HCT116 (cell line): ENCODE data around the gene ARVCF. TPM values are rescaled to one million over a fixed set of nuclear protein-coding genes. Genes with fewer than 3 reads are reported as not detected.

ENCODE experiments used
- ATAC-seq: fragments of 200-7000 bp; cut with Tn5 transposase; 2 replicates; pipeline ENCODE4 v1.9.1; 2020; ENCODE audit warnings: mild to moderate bottlenecking, moderate library complexity
- BruUV-seq: library from RNA; stranded (reverse); fragments of 400-500 nt; replicated peaks from 2 replicates; lab custom pipeline; 2021; lab: Mats Ljungman, UMichigan
- CTCF ChIA-PET: fragments of 300-600 bp; sonication (Branson Sonifier 250); formaldehyde crosslinking; loops from one replicate; lab custom pipeline; 2021; ENCODE audit warnings: antibody characterized with exemption; lab: Charles Lee
- POLR2A ChIA-PET: fragments of 300-600, 350-600 bp; sonication (Branson Sonifier 250); formaldehyde crosslinking; loops from one replicate; lab custom pipeline; 2021; ENCODE audit warnings: antibody characterized with exemption; lab: Charles Lee
- RAD21 ChIA-PET, 2 experiments: fragments of 300-600 bp; sonication (Branson Sonifier 250); formaldehyde crosslinking; loops; one replicate each; lab custom pipeline; 2023; ENCODE audit warnings: low total read pairs in 2 of 2; ENCODE audit not compliant: uncharacterized antibody in 2 of 2, unreplicated experiment in 2 of 2, low non-redundant PET in 1 of 2; lab: Charles Lee
- DNase-seq: peaks from one replicate; pipeline ENCODE4 v3.0.0-alpha.2; 2010; ENCODE audit warnings: low read depth, low spot score
- H2AFZ ChIP-seq: fragments of 200-600 bp; shearing (Covaris generic), sonication (generic); 2 replicates; pipeline ENCODE4 v1.6.1; 2017; ENCODE audit warnings: low read depth, mixed run types, mixed read lengths, antibody characterized with exemption, low read length; ENCODE audit not compliant: poor library complexity, severe bottlenecking
- H3K27ac ChIP-seq: 2 replicates; pipeline ENCODE4 v1.5.1; 2012; ENCODE audit warnings: low read depth, low read length
- H3K27me3 ChIP-seq: fragments of 200-600 bp; sonication (generic); 2 replicates; pipeline ENCODE4 v1.6.1; 2016; ENCODE audit warnings: mixed run types, low read length, mixed read lengths; ENCODE audit not compliant: insufficient read depth
- H3K36me3 ChIP-seq, 2 experiments: fragments of 200-500 bp in 1 of 2; fragments of 200-600 bp in 1 of 2; sonication (Bioruptor generic) in 1 of 2; sonication (generic) in 1 of 2; 2 replicates each; pipeline versions ENCODE4 v1.5.1 to v1.6.1; 2014 to 2016; ENCODE audit warnings: low read length in 2 of 2, inconsistent platforms in 1 of 2, mixed read lengths in 1 of 2, mixed run types in 1 of 2; ENCODE audit not compliant: insufficient read depth in 2 of 2, control insufficient read depth in 1 of 2
- H3K4me1 ChIP-seq, 2 experiments: fragments of 200-600 bp in 1 of 2; sonication (generic) in 1 of 2; 2 replicates each; pipeline versions ENCODE4 v1.5.1 to v1.6.1; 2012 to 2017; ENCODE audit warnings: low read length in 2 of 2, inconsistent platforms in 1 of 2, mild to moderate bottlenecking in 1 of 2, mixed read lengths in 1 of 2, mixed run types in 1 of 2, moderate library complexity in 1 of 2; ENCODE audit not compliant: insufficient read depth in 2 of 2, control insufficient read depth in 1 of 2
- H3K4me2 ChIP-seq: fragments of 200-600 bp; sonication (generic); 2 replicates; pipeline ENCODE4 v1.6.1; 2017; ENCODE audit warnings: mixed run types, low read length, mixed read lengths
- H3K4me3 ChIP-seq, 2 experiments: fragments of 200-600 bp in 1 of 2; sonication (generic) in 1 of 2; replicated peaks in 1 of 2; 2 replicates each; pipeline ENCODE4 v1.5.1; 2011 to 2016; ENCODE audit warnings: low read length in 2 of 2, control low read depth in 1 of 2, low read depth in 1 of 2, mild to moderate bottlenecking in 1 of 2, mixed read lengths in 1 of 2, mixed run types in 1 of 2
- H3K79me2 ChIP-seq: fragments of 200-600 bp; sonication (generic); 2 replicates; pipeline ENCODE4 v1.6.1; 2017; ENCODE audit warnings: mild to moderate bottlenecking, mixed run types, low read length, moderate library complexity, mixed read lengths; ENCODE audit not compliant: insufficient read depth
- H3K9ac ChIP-seq: fragments of 200-600 bp; sonication (generic); 2 replicates; pipeline ENCODE4 v1.6.1; 2016; ENCODE audit warnings: low read length, mixed read lengths
- H3K9me2 ChIP-seq: fragments of 200-600 bp; sonication (generic), shearing (Covaris generic); 2 replicates; pipeline ENCODE4 v1.6.1; 2017; ENCODE audit warnings: mixed run types, mild to moderate bottlenecking, moderate library complexity; ENCODE audit not compliant: insufficient read depth
- H3K9me3 ChIP-seq, 2 experiments: fragments of 200-500 bp in 1 of 2; fragments of 200-600 bp in 1 of 2; sonication (Bioruptor generic) in 1 of 2; sonication (generic) in 1 of 2; 2 replicates each; pipeline ENCODE4 v1.6.1; 2014 to 2017; ENCODE audit warnings: low read length in 2 of 2, mixed read lengths in 2 of 2, inconsistent platforms in 1 of 2, low read depth in 1 of 2, mild to moderate bottlenecking in 1 of 2, mixed run types in 1 of 2, moderate library complexity in 1 of 2; ENCODE audit not compliant: control insufficient read depth in 1 of 2, insufficient read depth in 1 of 2
- H4K20me1 ChIP-seq: fragments of 200-600 bp; sonication (generic), shearing (Covaris generic); 2 replicates; pipeline ENCODE4 v1.6.1; 2017; ENCODE audit warnings: mixed run types, mild to moderate bottlenecking, moderate library complexity; ENCODE audit not compliant: insufficient read depth
- CBX3 ChIP-seq: IDR thresholded peaks from 2 replicates; pipeline ENCODE4 v1.6.1; 2012; ENCODE audit warnings: low read depth
- CTCF ChIP-seq, 3 experiments: fragments of 200-600 bp in 1 of 3; sonication (generic) in 1 of 3; IDR thresholded peaks in 2 of 3; conservative IDR thresholded peaks in 1 of 3; 2 replicates each; pipeline ENCODE4 v1.5.1; 2012 to 2017; ENCODE audit warnings: low read depth in 2 of 3, low read length in 2 of 3, antibody characterized with exemption in 1 of 3, borderline replicate concordance in 1 of 3, control low read depth in 1 of 3, mild to moderate bottlenecking in 1 of 3, mixed read lengths in 1 of 3, mixed run types in 1 of 3, moderate library complexity in 1 of 3; ENCODE audit not compliant: insufficient read depth in 1 of 3
- ELF1 ChIP-seq: IDR thresholded peaks from 2 replicates; pipeline ENCODE4 v1.6.1; 2012; ENCODE audit warnings: low read depth, borderline replicate concordance
- EZH2phosphoT487 ChIP-seq: fragments of 200-600 bp; IDR thresholded peaks from 2 replicates; pipeline ENCODE4 v1.6.1; 2018; ENCODE audit warnings: antibody characterized with exemption, borderline replicate concordance
- FOSL1 ChIP-seq: IDR thresholded peaks from 2 replicates; pipeline ENCODE4 v1.6.1; 2012; ENCODE audit warnings: low read depth
- JUND ChIP-seq: IDR thresholded peaks from 2 replicates; pipeline ENCODE4 v1.6.1; 2012
- MAX ChIP-seq: IDR thresholded peaks from 2 replicates; pipeline ENCODE4 v1.6.1; 2012
- POLR2A ChIP-seq: IDR thresholded peaks from 2 replicates; pipeline ENCODE4 v1.7.0; 2011; ENCODE audit warnings: borderline replicate concordance; ENCODE audit not compliant: insufficient read depth, insufficient read length; ENCODE audit errors: extremely low read depth
- RAD21 ChIP-seq: IDR thresholded peaks from 2 replicates; pipeline ENCODE4 v1.6.1; 2012; ENCODE audit warnings: low read depth, mild to moderate bottlenecking
- REST ChIP-seq: IDR thresholded peaks from 2 replicates; pipeline ENCODE4 v1.6.1; 2012; ENCODE audit warnings: low read depth
- SIN3A ChIP-seq: IDR thresholded peaks from 2 replicates; pipeline ENCODE4 v1.6.1; 2012; ENCODE audit warnings: low read depth
- SP1 ChIP-seq: IDR thresholded peaks from 2 replicates; pipeline ENCODE4 v1.6.1; 2012; ENCODE audit warnings: low read depth
- SRF ChIP-seq: IDR thresholded peaks from 2 replicates; pipeline ENCODE4 v1.6.1; 2012; ENCODE audit warnings: low read depth
- TCF7L2 ChIP-seq: IDR thresholded peaks from 2 replicates; pipeline ENCODE4 v1.7.0; 2011; ENCODE audit warnings: borderline replicate concordance, inconsistent platforms; ENCODE audit not compliant: insufficient read depth, insufficient read length; ENCODE audit errors: extremely low read depth
- YY1 ChIP-seq: IDR thresholded peaks from 2 replicates; pipeline ENCODE4 v1.6.1; 2011; ENCODE audit warnings: low read length, low read depth, moderate library complexity, mild to moderate bottlenecking; ENCODE audit not compliant: insufficient replicate concordance; ENCODE audit errors: extremely low read depth
- ZFX ChIP-seq: fragments of 450-650 bp; IDR thresholded peaks from 2 replicates; pipeline ENCODE4 v1.6.1; 2017
- ZNF274 ChIP-seq: fragments of 200-500 bp; sonication (Bioruptor generic); IDR thresholded peaks from 2 replicates; pipeline ENCODE4 v1.6.1; 2014; ENCODE audit warnings: mild to moderate bottlenecking, low read depth, low read length, inconsistent platforms
- intact Hi-C: fragments of 100-400 bp; cut with micrococcal nuclease; formaldehyde crosslinking; loops from 2 replicates; pipeline ENCODE4 v1.10.0; 2022
- total RNA-seq: library from RNA; stranded (reverse); gene quantifications from one replicate; pipeline ENCODE4 v1.2.1, GENCODE V29; 2021; ENCODE audit not compliant: unreplicated experiment

The ARVCF gene
- total RNA-seq, 1 experiment from 2014 or later: 42.8 TPM

GRCh38 chr22:20037419-20037818 is 20.8 kb upstream of the ARVCF start:
- no peak for DNase-seq
- H3K4me3 ChIP-seq: no peak overlapping the region
- ChIA-PET POLR2A (no interaction called here), RAD21 (no interaction called here), CTCF (no interaction called here)
- no peaks in the 10 kb centered on the region for H3K9me2 ChIP-seq
- no peaks in the 10 kb centered on the region for H3K79me2 ChIP-seq
- no peaks in the 10 kb centered on the region for H3K9me3 ChIP-seq
- BruUV-seq: TSS peak; percentile 26
- TF ChIP-seq TCF7L2: no peak
- TF ChIP-seq CBX3: no peak
- no peak for TF ChIP-seq FOSL1
- TF ChIP-seq RAD21: no peak
- TF ChIP-seq JUND: no peak
- TF ChIP-seq ELF1: no peak
- no peak for TF ChIP-seq MAX
- no peak for TF ChIP-seq YY1
- no peak for TF ChIP-seq EZH2phosphoT487
- TF ChIP-seq SRF: no peak
- TF ChIP-seq REST: no peak
- no peak for TF ChIP-seq SIN3A
- no peak for TF ChIP-seq CTCF (IDR thresholded peaks at IDR 0.05 in 2 of 3, conservative IDR thresholded peaks at IDR 0.05 in 1 of 3; ENCODE audit: borderline replicate concordance in 1 of 3, insufficient read depth in 1 of 3, low read depth in 2 of 3, low read length in 2 of 3)
- TF ChIP-seq POLR2A: no peak
- TF ChIP-seq SP1: no peak
- no peak for TF ChIP-seq ZFX
- no peak for TF ChIP-seq ZNF274
- peaks cover 0 to 4% of the 10 kb centered on the region in 2 experiments; a peak in 2 of 4 replicates for H3K4me1 ChIP-seq
- H2AFZ ChIP-seq: no peak overlapping the region
- no peak overlapping the region for H3K27ac ChIP-seq
- no peaks in the 10 kb centered on the region; a peak in 1 of 4 replicates for H3K36me3 ChIP-seq
- intact Hi-C loops: no loop called here
- no peaks in the 10 kb centered on the region for H4K20me1 ChIP-seq
- no peak for ATAC-seq
- H3K9ac ChIP-seq: no peak overlapping the region
- no peaks in the 10 kb centered on the region for H3K27me3 ChIP-seq
- no peak overlapping the region for H3K4me2 ChIP-seq
